DOHH2 (cell line): ENCODE results near the gene KRT80.

Experiments used
- CTCF ChIP-seq: fragments of 200-600 bp; sonication (generic); IDR thresholded peaks from one replicate; pipeline ENCODE4 v1.5.1; 2014; ENCODE audit warnings: antibody characterized with exemption, mild to moderate bottlenecking, low read depth, low read length; ENCODE audit not compliant: poor library complexity, severe bottlenecking
- EZH2phosphoT487 ChIP-seq: fragments of 200-600 bp; sonication (generic); IDR thresholded peaks from 2 replicates; pipeline ENCODE4 v1.6.1; 2017; ENCODE audit warnings: borderline replicate concordance, mild to moderate bottlenecking, antibody characterized with exemption, low read length, moderate library complexity, mixed read lengths

- TF ChIP-seq CTCF, result peak; percentile 50
- TF ChIP-seq EZH2phosphoT487, result no peak
Measured at GRCh38 chr12:52171950-52172512, 19.8 kb downstream of the KRT80 start.
